GM21390 (cell line): ENCODE measurements around the gene ZFHX3.

Experiments used
- ATAC-seq: cut with Tn5 transposase; IDR thresholded peaks from one replicate; pipeline ENCODE4 v1.9.1; 2021; ENCODE audit not compliant: unreplicated experiment

ZFHX3 gene

DNA sequence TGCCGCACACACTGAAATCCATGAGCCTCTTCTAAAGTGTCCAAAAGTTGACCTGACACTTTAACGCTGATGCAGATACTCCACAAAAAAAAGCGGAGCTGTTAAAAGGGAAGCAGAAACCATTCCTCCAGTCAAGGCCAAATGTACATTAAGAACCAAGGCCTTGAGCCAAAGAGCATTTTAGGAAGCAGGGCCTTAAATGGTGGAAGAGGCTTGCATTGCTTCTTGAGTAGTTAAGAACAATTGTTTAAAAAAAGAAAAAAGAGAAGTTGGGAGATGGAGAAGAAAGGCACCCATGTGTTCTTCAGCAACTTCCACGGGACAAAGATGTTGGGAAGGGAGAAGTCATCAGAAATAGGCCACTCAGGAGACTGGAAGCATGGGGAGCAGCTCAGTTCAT lies 6.3 kb downstream of the ZFHX3 start:
- no peak for ATAC-seq

DNA sequence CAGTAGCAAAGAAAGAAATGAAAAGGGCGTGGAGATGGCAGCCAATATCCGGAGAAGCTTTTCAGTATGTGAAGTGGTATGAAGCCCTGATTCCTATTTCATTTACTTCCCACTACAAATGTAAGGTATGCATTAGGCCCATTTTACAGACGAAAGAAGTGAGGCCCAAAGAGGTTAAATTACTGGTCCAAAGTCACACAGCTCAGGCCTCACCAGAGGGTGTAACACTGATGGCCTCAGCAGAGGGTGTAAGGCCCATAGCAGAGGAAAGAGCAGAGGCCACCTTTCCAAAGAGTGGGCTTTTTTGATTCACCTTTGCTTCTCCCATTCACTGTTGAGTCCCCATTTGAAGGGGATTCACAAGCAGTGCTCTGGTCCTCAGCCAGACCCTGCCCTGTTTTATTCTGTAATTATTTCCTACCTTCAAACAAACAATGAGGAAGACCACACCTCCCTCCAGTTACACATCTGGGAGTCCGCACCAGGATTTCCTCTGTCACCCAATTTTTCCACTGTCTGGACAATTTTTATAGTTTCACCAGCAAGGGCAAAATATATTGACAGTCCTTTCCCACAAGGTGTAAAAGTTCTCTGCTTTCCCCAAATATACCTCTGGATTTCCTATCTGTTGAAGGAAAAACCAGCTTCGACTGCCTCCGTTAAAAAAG lies 7.1 kb downstream of the ZFHX3 start:
- no peak for ATAC-seq

DNA sequence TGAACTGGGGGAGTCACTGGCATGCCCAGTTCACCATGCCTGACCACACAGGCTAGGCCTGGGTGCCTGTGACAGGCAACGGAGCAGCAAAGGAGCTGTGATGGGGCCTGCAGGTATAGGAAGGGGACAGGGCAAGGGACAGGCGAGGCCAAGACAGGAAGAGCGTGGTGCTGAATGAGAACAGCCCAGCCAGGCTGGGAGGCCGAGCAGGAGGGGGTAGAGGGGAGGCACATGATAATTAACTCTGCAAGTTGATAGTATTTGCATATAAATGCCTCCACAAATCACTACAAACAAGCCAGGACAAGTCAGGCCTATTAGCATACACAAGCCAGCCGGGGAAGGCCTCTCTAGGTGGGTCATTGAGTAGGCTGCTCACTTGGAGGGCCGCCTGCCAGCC lies 7.8 kb downstream of the ZFHX3 start:
- ATAC-seq, result no peak

DNA sequence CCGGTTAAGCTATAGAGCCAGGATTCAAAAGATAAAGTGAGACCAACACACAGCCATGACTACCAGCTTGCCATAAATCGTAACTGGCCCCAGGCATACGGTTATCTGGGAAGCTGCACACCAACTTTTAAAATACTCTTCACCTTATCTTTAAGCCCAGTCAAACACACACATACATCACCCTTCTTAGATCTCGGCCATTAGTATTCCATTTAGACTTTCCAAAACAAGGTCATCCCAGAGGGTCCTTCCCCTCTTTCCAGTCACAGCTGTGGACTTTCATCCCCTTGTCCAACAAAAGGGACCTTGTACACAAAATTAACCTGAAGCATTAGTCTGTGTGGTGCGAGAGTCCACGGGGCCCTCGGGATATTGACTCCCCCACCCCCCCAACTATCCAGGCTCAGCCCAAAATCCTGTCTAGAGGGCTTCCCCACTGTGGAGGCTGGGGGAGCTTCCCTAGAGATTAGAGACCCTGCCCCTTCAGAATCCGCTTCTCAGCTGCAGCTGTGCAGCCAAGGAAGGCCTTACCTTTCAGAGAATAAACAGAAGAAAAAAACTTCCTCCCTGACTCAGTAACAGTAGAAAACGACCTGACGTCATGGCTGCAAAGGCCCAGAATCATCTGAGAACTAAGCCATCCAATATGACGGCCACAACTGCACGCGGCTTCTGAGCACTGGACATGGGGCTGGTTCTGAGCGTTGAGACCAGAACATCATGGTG lies 9.9 kb downstream of the ZFHX3 start:
- ATAC-seq, result no peak

DNA sequence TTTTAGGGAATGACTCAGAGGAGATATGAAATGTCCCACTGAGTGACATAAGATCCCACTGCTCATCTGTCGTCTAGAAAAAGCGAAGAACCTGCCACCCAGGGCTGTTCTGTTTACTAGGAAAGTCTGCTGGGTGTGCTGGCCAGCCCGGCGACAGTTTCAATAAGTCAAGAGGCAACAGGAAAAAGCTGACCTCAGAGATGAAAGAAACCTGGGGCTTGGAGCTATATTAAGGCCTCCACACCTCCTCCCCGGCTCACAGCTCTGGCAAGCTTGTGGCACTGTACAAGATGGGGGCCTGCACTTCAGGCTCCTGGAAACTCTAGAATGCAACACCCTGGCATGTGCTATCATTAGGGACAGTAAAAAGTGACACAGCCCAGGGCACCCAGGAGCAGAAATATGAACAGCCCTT lies 10.6 kb downstream of the ZFHX3 start:
- ATAC-seq, result no peak

DNA sequence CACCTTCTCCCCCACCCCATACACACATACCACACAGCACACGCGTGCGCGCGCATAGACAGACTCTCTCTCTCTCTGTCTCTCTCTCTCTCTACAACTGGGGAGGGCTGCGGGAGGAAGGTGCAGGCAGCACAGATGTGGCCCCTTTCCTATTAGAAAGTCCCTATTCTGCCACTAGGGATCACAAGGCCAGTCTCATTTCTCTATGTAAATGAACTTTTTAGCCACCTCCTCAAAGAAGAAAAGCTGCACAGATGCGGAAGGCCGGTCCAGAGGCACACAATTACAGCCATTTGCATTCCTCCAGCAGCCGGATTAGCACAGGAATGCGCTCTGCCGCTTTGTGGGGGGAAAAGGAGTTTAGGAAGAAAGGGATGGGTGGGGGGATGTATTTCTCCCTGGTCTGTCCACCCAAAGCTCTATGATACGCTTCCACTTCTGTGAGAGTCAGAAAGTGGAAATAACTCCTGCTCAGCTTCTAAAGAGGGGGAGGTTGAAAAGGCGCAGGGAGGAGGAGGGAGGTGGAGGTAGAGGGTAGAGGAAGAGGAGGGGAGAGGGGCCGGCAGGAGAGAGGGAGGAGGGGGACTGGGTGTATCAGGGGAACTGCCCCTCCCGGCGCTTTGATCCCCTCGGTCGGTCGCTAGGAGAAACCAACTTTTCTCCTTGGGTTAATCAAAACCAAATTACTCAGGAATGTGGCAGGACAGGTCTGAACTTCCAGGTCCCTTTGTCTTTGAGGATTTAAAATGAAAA lies 11.7 kb downstream of the ZFHX3 start:
- peak; percentile 53 for ATAC-seq

DNA sequence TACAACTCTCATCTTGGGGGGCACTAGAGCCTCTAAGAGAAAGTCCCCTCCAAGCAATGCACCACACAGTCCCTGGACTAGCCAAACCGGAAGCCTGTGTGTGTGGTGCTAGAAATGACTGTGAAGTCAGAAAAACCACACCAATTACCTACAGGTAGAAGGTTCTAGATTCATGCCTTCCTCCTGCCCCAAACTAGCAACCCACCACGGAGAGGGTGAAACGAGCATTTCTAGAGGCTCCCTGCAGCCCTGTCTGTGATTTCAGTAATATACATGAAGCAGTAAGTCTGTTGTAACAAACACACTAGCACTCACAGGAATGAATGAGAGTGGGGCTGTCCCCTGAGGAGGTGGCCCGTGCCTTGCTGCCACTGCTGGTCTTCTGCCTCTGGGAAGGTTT lies 13.6 kb downstream of the ZFHX3 start:
- peak; percentile 43 for ATAC-seq

DNA sequence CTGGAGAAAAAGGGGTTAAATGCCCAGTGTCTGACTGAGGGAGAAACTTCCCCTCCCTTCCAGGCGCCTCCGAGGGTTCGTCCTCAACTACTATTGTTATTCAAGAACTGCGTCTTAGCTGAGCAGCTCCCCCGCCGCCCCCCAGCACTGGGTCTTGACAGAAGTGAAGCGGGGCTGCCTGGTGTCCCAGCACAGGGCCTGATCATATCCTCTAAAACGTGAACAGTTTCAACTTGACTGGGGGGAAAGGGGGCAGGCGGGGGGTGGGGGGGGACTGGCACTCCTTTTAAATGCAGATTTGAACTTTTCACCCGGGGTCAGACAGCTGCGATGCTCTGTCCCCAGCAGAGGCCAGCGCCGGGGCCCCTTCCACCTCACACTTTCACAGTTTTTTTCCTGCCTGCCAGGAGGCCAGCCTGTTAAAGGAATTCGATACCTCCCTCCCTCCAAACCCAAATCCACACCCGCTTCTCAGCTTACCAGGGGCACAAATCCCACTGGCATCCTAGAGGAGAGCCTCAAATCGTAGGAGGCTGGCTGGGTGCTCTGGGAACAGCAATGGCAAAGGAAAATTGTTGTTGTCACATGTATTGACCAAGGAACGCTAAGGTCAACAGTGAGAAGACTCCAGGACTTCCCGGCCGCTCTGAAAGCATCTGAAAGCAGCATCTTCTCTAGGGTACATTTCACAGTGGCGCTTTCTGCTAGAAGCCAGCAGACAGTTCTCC lies 14.5 kb downstream of the ZFHX3 start:
- ATAC-seq, result no peak

DNA sequence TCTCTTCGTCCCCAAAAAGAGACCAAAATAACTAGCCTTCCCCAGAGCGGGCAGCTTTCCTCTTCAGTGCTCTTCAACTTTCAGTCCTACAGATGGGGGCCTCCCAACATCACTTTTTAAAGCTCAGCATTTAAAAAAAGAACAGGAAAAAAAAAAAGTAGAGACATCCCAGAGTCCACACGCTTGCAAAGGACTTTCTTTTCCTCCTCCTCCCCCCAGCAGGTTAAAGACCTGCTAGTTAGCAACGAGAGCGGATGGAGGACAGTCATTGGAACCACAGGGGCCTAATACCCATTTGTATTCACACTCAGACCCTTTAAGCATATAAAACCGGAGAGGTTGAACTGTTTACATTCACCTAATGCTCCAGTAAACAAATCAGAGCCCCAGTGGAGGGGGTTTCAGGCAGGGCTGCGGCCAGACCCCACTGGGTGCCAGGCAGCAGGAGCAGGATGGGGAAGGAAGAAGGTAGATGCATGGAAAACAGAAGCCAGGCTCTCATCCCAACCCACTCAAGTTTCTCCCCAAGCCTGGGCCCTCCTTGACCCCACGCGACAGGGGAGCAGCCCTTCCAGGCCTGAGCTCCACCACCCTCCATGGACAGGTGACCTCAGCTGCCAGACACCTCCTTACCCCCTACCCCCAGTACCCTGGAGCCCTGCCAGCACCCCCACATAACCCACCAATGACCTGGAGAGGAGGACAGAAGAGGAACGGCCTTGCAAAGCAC lies 15.2 kb downstream of the ZFHX3 start:
- peak; percentile 29 for ATAC-seq

DNA sequence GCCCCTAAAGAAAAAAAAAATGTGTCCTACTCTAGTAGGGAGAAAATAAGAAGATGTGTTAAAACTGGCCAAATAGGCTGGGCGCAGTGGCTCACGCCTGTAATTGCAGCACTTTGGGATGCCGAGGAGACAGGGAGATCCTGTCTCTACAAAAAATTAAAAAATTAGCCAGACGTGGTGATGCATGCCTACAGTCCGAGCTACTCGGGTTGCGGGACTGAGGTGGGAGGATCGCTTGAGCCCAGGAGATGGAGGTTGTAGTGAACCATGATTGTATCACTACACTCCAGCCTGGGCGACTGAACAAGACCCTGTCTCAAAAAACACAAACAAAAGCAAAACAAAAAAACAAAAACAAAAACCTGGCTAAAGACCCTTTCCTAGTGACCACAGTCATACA lies 15.9 kb downstream of the ZFHX3 start:
- ATAC-seq, result no peak

DNA sequence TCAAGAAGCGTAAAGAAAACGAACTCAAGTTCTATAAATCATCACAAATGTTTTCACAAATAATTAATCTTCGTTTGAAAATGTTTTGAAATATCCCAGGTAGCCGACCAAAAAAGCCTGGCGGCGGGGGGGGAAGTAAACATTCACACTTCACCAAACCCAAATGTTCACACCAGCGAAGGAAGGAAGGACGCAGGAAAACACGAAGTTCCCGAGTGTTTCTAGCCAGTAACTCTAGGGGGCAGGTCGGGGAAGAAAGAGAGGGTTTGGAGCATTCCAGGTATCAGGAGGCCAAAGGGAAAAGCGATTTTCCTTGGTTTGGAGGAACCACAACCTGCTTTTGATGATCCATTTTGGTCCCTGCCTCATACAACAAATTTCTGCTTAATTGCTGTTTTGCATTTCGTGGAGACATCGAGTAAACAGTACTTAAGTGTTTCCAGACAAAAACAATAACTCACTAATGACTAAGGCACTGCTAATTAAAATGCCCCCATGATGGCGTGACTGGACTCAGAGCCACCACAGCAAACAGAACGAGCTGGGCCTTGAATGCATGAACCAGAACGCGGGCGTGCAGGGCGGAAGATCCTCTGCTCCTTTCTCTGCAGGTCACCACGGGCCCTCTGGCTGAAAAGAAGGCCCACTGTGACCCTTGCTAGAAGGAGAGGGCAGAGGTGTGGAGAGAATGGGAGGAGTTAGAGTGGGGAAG lies 16.6 kb downstream of the ZFHX3 start:
- no peak for ATAC-seq

DNA sequence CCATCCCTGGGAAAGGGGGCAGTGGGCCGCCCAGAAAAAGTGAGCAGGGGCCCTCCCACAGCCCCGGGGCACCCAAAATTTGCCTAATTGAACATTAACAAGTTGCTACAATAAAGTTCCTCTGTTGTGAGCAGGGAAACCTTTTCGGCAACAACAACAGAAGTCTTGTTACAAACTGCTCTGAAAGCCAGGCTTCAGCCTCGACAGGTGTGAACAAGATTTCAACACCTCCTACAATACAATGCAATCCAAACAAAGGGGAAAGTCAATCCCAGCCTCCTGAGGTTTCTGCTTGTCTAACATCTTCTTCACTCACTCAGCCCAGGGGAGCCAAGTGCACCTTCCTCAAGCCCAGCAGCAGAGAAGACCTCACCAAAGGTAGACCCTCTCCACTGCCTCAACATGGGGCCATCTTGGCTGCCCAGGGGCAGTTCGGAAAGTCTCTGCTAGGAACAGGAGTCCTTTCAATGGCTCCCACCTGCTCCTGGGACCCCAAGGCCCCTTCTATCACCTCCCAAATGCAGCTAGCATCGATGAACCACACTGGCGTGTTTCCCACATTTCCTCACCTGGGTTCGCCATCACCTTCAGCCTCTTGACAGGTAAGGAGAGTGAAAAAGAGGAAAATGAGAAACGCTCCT lies 19.1 kb downstream of the ZFHX3 start:
- no peak for ATAC-seq

DNA sequence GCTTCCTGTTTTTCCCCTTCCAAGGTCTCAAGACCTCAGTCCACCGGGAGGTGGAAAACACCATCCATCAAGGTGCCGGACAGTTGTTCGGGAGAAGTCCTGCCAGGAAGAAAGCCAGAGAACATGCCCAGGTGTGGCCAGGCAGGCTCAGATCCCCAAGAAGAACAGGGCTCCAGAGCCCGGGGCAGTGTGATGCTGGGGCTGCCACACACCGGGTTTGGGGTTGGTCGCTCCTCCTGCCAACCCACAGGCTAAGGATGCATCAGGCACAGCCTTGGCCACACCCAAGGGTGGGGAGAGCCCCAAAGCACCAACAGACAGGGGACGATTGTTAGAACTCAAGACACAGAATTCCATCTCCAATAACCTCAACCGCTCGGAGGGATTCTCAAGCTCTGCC lies 19.7 kb downstream of the ZFHX3 start:
- no peak for ATAC-seq

DNA sequence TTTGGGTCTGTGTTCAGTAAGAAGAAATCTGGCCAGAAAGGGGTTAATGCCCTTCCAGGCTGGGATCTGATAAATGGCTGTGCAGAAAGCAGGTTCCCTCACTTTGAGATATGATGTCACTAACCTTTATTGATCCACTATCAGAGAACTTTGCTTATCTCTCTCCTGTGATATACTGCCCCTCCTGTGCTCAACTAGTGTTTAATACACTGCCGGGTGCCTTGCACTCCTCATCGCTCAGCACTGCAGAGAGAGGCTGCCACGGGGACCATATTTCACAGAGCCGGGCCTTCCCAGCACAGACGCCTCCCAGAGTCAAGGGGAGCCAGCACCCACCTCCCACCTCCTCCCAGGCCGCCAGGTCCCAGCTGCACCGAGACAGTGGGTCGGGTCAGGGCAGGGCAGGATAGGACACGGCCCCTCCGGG lies 20.2 kb downstream of the ZFHX3 start:
- no peak for ATAC-seq

DNA sequence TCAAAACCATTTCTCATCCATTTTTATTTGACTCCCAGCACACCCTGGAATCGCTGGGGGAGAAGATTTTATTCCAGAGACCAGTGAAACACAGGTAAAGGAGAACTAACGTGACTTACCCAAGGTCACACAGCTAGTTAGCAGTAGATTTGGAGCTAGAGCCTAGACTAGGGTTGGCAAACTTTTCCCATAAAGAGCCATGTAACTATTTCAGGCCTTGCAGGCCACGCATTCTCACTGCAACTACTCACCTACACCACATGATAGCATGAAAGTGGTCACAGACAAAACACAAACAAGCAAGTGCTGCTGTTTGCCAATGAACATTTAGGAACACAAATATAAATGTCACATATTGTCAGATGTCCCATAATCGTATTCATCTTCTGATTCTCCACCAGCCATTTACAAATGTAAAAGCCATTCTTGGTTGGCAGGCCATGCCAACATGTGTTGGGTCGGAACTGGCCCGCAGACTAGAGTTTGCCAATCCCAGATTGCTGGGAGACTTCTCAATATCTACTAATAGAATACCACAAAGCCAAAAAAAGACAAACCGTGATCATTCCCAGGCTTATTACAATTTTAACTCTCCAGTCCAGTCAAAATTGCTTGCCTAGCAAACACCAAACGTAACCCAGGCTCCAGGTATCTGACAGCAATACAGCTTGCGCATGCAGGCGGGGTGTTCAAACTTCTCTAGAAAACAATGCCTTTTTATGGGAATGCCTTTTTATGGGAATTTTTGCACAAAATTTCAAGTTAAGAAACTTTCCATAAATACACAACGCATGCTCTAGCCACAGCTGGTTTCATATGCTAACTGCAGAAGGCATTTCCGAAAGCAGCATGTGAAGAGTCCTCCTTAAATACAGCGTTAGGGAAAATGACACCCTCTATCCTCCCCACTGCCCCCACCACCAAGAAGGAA lies 20.9 kb downstream of the ZFHX3 start:
- ATAC-seq, result no peak

DNA sequence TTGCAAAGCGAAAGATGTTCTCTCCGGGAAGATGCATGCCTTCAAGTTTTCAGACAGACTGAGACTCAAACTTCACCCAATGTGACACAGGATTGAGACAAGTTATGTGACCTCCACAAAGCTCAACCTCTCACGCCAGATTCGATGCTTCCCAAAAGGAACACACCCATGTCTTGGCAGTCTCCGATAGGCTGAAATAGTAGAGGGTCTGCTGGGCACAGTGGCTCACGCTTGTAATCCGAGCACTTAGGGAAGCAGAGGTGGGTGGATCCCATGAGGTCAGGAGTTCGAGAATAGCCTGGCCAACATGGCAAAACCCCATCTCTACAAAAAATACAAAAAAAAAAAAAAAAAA lies 22.1 kb downstream of the ZFHX3 start:
- no peak for ATAC-seq

DNA sequence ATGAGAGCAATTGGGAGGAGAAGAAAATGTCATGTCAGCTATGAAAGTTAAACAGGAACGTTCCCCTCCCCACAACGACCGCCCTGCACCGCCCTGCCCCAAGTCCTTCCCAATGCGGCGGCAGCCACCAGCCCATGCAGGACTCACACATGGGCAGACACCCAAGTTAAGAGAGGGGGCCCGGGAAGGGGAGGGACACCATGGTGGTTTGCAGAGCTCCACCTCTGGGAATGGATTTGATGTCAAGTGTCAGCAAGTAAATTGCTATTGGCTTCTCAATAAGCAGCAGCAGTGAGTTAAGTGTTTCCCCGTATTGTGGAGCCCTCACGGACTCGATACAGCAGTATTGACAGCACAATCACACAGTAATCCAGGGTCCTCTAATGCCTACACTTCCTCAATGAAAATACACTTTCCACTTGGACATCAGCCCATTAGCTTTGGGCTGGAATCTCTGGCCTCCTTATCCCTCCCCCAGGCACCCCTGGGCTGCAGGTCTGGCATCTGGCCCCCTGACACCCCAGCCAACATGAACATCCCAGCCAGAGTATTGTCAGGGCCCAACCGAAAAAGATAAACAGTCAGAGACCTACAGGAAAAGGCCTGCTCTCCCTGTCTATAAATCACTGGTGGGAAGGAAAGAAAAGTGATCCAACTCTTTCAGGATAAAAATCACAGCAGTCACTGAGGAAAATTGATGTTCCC lies 22.6 kb downstream of the ZFHX3 start:
- ATAC-seq, result no peak

DNA sequence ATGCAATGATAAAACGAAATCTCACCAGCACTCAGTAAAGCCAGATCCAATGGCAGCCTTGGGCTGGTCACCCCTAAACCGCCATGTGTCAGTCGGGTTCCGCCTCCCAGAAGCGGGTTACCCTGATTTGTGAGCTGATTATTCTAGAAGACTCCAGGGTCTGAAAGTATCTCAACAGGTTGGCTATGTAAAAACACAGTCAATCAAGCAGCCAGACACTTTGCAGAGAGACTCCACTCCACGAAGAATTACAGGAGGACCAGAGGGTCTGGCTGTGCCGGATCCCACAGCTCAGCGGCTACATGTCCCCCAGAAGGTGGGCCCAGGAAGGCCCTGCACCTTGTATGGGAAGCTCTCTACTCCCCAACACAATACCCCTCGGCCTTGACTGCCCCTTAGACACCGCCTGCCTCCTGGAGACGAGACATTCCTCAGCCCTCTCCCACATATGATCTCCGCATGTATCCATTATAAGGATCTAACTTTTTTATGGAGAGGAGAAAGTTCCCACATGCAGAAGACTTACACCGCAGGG lies 23.3 kb downstream of the ZFHX3 start:
- ATAC-seq, result no peak
